ENCODE results near the gene FBXW8. TPM values are rescaled to one million over a fixed set of nuclear protein-coding genes. Genes with fewer than 3 reads are reported as not detected.
A peak's percentile ranks its signal among the peaks of the same experiment; 100 is the strongest.

FBXW8 gene
- total RNA-seq, 2 experiments from 2014 or later, result 6.6 to 7.3 TPM

DNA sequence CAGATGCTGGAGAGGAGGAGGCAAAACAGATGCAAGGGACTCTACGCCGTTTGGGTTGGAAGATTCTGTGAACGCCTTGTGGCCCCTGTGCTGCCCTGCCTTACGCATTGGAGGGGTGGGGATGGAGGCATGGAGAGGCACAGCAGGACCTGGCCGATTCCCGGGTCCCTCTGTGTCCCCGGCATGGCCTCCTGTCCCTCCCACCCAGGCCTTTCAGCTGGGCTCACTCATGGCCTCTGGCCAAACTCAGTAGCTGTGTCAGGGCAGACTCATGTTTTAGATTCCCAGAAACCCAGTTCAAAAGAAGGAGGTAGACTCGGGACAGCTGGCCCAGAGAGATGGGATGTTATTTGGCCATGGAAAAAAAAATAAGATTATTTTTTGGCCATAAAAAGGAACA is 148.4 kb downstream of the FBXW8 start:
- no peaks in the 10 kb centered on the region for H3K27me3 Mint-ChIP-seq
- Histone ChIP-seq H3K36me3 (ENCODE audit: insufficient read depth, low read length) (no peaks in the 10 kb centered on the region), H3K4me3 (ENCODE audit: low read length) (no peak overlapping the region), H3K27ac (ENCODE audit: low read depth in 1 of 2, low read length in 2 of 2) (no peak overlapping the region), H3K27me3 (ENCODE audit: control insufficient read depth in 1 of 2, insufficient read depth in 2 of 2, low read length in 2 of 2) (no peaks in the 10 kb centered on the region), H3K9me3 (ENCODE audit: control insufficient read depth in 1 of 2, insufficient read depth in 1 of 2, low read length in 2 of 2) (no peaks in the 10 kb centered on the region), H3K4me1 (ENCODE audit: insufficient read depth, low read length) (peaks cover 32% of the 10 kb centered on the region)
- intact Hi-C loops (cut with DNase I, micrococcal nuclease), result no loop called here
- no peaks in the 10 kb centered on the region for H3K36me3 Mint-ChIP-seq (ENCODE audit: low read depth)
- no peaks in the 10 kb centered on the region for H3K9me3 Mint-ChIP-seq
- DNase-seq (no peak), ATAC-seq (ENCODE audit: poor library complexity) (no peak)
- TF ChIP-seq, protein P1, sequence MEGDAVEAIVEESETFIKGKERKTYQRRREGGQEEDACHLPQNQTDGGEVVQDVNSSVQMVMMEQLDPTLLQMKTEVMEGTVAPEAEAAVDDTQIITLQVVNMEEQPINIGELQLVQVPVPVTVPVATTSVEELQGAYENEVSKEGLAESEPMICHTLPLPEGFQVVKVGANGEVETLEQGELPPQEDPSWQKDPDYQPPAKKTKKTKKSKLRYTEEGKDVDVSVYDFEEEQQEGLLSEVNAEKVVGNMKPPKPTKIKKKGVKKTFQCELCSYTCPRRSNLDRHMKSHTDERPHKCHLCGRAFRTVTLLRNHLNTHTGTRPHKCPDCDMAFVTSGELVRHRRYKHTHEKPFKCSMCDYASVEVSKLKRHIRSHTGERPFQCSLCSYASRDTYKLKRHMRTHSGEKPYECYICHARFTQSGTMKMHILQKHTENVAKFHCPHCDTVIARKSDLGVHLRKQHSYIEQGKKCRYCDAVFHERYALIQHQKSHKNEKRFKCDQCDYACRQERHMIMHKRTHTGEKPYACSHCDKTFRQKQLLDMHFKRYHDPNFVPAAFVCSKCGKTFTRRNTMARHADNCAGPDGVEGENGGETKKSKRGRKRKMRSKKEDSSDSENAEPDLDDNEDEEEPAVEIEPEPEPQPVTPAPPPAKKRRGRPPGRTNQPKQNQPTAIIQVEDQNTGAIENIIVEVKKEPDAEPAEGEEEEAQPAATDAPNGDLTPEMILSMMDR (IDR thresholded peaks at IDR 0.05), result no peak
- H3K27ac Mint-ChIP-seq, result no peak overlapping the region
- H3K4me1 Mint-ChIP-seq (ENCODE audit: low read depth), result peaks cover 25% of the 10 kb centered on the region
- POLR2A ChIA-PET, result no interaction called here
- H3K4me3 Mint-ChIP-seq, result no peak overlapping the region
- CTCF ChIA-PET, result no interaction called here

DNA sequence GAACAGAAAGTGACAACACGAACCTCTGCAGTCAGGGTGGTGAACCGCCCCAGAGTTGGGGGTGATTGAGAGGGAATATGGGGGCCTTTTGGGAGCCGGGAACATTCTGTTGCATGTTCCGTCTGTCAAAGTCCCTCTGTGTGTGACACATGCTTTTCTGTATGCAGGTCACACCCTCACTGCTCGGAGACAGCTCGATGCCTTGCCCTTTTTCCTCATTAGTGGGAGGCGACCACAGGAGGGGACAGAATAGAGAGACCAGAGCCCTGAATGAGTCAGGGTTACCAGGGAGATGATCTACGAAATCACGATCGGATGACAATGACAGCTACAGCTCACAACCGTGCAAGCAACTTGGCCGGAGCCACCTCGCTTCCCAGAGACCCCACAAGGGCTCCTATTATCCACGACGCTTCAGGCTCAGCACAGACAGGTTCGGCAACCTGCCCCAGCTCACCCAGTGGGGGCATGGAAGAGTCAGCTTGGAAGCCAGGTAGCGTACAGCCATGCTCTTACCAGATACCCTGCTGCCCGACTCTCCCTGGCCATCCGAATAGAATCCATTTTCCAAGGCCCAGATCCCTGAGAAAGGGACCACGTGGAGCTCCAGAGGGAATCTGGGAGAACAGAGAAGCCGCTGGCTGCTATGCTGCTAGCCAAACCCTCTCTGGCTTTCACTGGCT is 149.6 kb downstream of the FBXW8 start:
- intact Hi-C loops (cut with DNase I, micrococcal nuclease), result no loop called here
- no peak for ATAC-seq (ENCODE audit: poor library complexity)
- H3K9me3 ChIP-seq (ENCODE audit: control insufficient read depth in 1 of 2, insufficient read depth in 1 of 2, low read length in 2 of 2), result no peaks in the 10 kb centered on the region
- H3K36me3 ChIP-seq (ENCODE audit: insufficient read depth, low read length), result no peaks in the 10 kb centered on the region
- H3K4me3 ChIP-seq (ENCODE audit: low read length), result no peak overlapping the region
- TF ChIP-seq, protein P1 (IDR thresholded peaks at IDR 0.05), result no peak
- Mint-ChIP-seq H3K4me3 (peak overlapping the region; percentile 15), H3K9me3 (no peaks in the 10 kb centered on the region), H3K27ac (no peak overlapping the region), H3K27me3 (no peaks in the 10 kb centered on the region), H3K36me3 (ENCODE audit: low read depth) (no peaks in the 10 kb centered on the region), H3K4me1 (ENCODE audit: low read depth) (peaks cover 37% of the 10 kb centered on the region)
- POLR2A ChIA-PET, result no interaction called here
- DNase-seq, result peak in 2 of 14 experiments; percentile 45 to 59
- no peaks in the 10 kb centered on the region for H3K27me3 ChIP-seq (ENCODE audit: control insufficient read depth in 1 of 2, insufficient read depth in 2 of 2, low read length in 2 of 2)
- CTCF ChIA-PET, result no interaction called here
- H3K27ac ChIP-seq (ENCODE audit: low read depth in 1 of 2, low read length in 2 of 2), result no peak overlapping the region
- H3K4me1 ChIP-seq (ENCODE audit: insufficient read depth, low read length), result peaks cover 39% of the 10 kb centered on the region

DNA sequence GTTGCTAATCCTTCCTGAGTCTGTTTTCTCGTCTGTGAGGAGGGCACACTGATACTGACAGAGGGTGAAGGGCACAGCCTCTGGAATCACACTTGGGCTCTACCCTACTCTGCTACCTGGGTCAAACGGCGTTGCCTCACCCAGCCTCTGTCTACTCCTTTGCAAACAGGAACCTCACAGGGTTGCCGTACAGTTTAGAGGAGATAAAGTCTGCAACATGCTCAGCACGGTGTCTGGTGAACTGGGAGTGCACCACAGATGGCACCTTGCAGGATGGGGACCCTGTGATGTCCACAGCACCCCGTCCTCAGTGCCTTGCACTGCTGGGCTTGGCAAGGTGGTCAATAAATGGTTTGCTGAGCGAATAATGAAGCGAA is 150.2 kb downstream of the FBXW8 start:
- no peaks in the 10 kb centered on the region for H3K36me3 ChIP-seq (ENCODE audit: insufficient read depth, low read length)
- Mint-ChIP-seq H3K4me3 (no peak overlapping the region), H3K27me3 (no peaks in the 10 kb centered on the region), H3K9me3 (no peaks in the 10 kb centered on the region), H3K27ac (no peak overlapping the region), H3K36me3 (ENCODE audit: low read depth) (no peaks in the 10 kb centered on the region), H3K4me1 (ENCODE audit: low read depth) (peaks cover 40% of the 10 kb centered on the region)
- peaks cover 39% of the 10 kb centered on the region for H3K4me1 ChIP-seq (ENCODE audit: insufficient read depth, low read length)
- no peak for ATAC-seq (ENCODE audit: poor library complexity)
- no peaks in the 10 kb centered on the region for H3K27me3 ChIP-seq (ENCODE audit: control insufficient read depth in 1 of 2, insufficient read depth in 2 of 2, low read length in 2 of 2)
- intact Hi-C loops (cut with DNase I, micrococcal nuclease), result no loop called here
- H3K4me3 ChIP-seq (ENCODE audit: low read length), result no peak overlapping the region
- H3K9me3 ChIP-seq (ENCODE audit: control insufficient read depth in 1 of 2, insufficient read depth in 1 of 2, low read length in 2 of 2), result no peaks in the 10 kb centered on the region
- ChIA-PET POLR2A (no interaction called here), CTCF (no interaction called here)
- DNase-seq, result no peak
- no peak overlapping the region for H3K27ac ChIP-seq (ENCODE audit: low read depth in 1 of 2, low read length in 2 of 2)
- TF ChIP-seq, protein P1 (IDR thresholded peaks at IDR 0.05), result no peak

Measured in CD4-positive, alpha-beta T cell (primary cell).